ENCODE data around the gene KCTD17.

KCTD17 gene, protein sequence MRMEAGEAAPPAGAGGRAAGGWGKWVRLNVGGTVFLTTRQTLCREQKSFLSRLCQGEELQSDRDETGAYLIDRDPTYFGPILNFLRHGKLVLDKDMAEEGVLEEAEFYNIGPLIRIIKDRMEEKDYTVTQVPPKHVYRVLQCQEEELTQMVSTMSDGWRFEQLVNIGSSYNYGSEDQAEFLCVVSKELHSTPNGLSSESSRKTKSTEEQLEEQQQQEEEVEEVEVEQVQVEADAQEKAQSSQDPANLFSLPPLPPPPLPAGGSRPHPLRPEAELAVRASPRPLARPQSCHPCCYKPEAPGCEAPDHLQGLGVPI

DNA sequence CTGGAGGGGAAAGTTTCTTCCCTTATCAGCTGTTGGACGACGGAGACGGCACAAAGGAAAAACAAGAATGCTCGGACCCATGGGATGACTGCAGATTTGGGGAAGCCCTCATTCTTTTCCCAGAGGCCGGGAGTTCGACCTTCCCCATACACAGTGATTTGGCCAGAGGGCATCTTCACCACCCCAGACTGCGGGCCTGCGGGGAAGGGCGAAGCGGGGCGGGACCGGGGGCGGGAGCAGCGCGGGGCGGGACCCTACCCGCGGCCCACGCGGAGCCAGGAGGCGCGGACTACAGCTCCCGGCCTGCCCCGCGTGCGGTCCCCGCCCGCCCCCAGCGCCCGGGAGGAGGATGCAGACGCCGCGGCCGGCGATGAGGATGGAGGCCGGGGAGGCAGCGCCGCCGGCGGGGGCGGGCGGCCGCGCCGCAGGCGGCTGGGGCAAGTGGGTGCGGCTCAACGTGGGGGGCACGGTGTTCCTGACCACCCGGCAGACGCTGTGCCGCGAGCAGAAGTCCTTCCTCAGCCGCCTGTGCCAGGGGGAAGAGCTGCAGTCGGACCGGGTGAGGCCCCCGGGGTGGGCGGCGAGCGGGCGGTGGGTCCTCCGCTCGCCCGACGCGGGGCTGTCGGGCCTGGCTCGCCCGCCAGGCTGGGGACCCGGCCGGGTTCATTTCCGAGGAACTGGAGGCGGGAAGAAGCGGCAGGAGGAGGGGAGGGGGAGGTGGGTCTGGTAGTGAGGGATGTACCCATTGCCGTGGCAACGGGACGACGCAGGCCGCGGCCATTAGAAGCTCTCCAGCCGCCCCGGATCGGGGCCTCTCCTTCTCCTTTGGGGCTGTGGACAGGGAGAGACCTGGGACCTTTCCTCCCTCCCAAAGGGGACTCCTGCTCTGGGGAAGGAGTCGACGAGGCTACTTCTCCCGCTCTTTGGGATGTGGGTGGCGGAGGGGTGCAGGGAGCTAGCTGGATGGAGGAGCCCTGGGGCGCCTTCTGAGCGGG is at the start of gene KCTD17:
Gene KCTD17, plus strand, starts transcription at position 352 of the 995 bp plus-strand sequence. Its CDS starts 19 bp downstream, at position 371.
- Histone ChIP-seq H3K36me3 (ENCODE audit: insufficient read depth, low read length) (no peaks in the 10 kb centered on the region), H3K4me1 (ENCODE audit: insufficient read depth, low read length) (no peaks in the 10 kb centered on the region), H3K9me3 (ENCODE audit: control insufficient read depth, insufficient read depth, low read length) (no peaks in the 10 kb centered on the region), H3K9ac (ENCODE audit: low read depth, low read length) (peak within 1 kb of the TSS; percentile 74; the same call in 1 of the 2 replicates)

DNA sequence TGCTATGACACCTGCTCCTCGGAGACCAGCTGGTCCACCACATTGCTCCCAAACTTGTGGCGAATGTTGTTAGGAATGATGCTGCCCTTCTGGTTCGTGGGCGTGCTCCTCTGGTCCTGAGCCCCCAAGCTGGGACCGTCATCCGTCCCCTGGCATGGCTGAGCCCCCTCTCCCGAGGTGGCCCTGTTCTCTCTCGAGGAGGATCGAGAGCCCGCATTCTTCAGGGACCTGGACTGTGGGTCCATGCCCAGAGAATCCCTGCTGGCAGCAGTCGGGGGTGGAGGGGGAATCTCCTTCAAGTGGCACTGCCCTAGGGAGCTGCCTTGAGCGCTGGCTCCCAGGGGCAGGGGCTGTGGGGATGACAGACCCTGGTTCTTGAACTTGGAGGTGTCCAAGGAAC is 49.7 kb upstream of the KCTD17 start:
- H3K36me3 ChIP-seq (ENCODE audit: insufficient read depth, low read length): no peaks in the 10 kb centered on the region
- H3K9ac ChIP-seq (ENCODE audit: low read depth, low read length): no peak overlapping the region
- peaks cover 3% of the 10 kb centered on the region; the same call in 1 of the 2 replicates for H3K9me3 ChIP-seq (ENCODE audit: control insufficient read depth, insufficient read depth, low read length)
- H3K4me1 ChIP-seq (ENCODE audit: insufficient read depth, low read length): no peaks in the 10 kb centered on the region; the same call in 1 of the 2 replicates

DNA sequence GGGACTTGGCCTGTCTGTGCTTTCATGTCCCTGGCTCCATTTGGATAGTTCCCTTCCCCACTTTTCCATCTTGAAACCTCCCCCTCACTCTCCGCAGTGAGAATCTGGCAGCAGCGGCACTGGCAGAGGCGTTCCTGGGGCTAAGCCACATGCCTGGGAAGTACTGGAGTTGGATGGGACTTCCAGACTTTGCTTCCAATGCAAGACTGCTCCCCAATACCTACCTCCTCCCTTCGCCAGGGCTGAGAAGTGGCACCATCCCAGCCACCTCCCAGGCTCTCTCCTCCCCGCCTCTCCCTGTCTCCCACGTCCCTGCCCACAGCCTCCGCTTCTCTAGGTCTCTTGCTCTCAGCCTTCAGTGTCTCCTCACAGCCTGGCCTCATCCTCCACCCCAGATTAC is 48.9 kb upstream of the KCTD17 start:
- Histone ChIP-seq H3K4me1 (ENCODE audit: insufficient read depth, low read length) (no peaks in the 10 kb centered on the region; the same call in 1 of the 2 replicates), H3K9me3 (ENCODE audit: control insufficient read depth, insufficient read depth, low read length) (peaks cover 3% of the 10 kb centered on the region; the same call in 1 of the 2 replicates), H3K36me3 (ENCODE audit: insufficient read depth, low read length) (no peaks in the 10 kb centered on the region), H3K9ac (ENCODE audit: low read depth, low read length) (no peak overlapping the region)

DNA sequence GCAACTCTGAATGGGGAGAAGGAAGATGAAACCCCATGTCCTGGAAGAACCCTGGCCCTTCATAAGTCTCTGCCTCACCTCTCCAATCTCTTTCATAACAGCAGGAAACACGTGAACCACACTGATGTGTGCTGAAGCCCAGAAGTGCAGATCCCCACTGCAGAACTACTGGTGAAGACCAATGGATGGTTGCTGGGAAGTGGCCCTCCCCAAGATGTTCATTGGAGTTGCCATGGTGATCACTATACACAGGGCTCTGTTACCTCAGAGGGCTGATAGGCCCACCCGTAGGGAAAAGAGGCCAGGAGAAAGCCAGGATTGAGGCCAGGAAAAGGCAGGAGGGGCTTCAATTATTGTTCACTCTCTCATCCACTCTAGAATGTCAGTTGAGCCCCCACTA is 43.9 kb upstream of the KCTD17 start:
- Histone ChIP-seq H3K9ac (ENCODE audit: low read depth, low read length) (no peak overlapping the region), H3K36me3 (ENCODE audit: insufficient read depth, low read length) (no peaks in the 10 kb centered on the region), H3K9me3 (ENCODE audit: control insufficient read depth, insufficient read depth, low read length) (no peaks in the 10 kb centered on the region), H3K4me1 (ENCODE audit: insufficient read depth, low read length) (no peaks in the 10 kb centered on the region)

DNA sequence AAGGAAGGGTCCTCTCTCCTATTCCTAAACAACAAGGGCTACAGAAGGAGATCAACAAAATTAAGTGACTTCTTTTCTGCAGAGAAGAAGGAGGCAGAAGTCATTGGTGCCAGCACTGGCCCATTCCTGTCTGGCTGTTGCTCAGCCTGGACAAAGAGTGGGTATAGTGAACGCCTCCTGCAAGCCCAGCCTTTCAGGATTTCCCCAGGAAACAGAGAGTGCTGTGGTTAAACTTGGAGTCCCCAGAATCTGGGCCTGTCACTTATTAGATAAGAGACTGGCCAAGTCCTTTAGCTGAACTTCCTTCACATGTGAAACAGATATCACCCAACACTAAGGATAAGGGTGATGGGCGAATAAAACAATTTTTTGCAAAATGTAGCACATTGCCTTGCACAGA is 43.2 kb upstream of the KCTD17 start:
- Histone ChIP-seq H3K36me3 (ENCODE audit: insufficient read depth, low read length) (no peaks in the 10 kb centered on the region), H3K9me3 (ENCODE audit: control insufficient read depth, insufficient read depth, low read length) (no peaks in the 10 kb centered on the region), H3K4me1 (ENCODE audit: insufficient read depth, low read length) (no peaks in the 10 kb centered on the region), H3K9ac (ENCODE audit: low read depth, low read length) (no peak overlapping the region)

DNA sequence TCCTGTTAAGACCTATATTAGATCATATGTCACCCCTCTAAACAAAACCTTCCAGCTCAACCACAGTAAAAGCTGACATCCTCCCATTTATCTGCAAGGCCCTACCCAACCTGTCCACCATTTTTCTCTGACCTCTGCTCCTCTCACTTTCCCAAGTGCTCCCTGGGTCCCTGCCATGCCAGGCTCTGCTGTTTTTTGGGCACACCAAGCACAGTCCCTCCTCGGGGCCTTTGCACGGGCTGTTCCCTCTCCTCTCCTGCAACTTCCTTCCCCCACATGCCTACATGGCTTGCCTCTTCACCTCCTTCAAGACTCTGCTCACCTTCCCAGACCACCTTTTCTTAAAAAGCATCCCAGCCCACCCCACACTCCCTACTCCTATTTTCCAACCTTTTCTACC is 42.1 kb upstream of the KCTD17 start:
- H3K9me3 ChIP-seq (ENCODE audit: control insufficient read depth, insufficient read depth, low read length): no peaks in the 10 kb centered on the region
- no peak overlapping the region for H3K9ac ChIP-seq (ENCODE audit: low read depth, low read length)
- H3K4me1 ChIP-seq (ENCODE audit: insufficient read depth, low read length): no peaks in the 10 kb centered on the region
- no peaks in the 10 kb centered on the region for H3K36me3 ChIP-seq (ENCODE audit: insufficient read depth, low read length)

DNA sequence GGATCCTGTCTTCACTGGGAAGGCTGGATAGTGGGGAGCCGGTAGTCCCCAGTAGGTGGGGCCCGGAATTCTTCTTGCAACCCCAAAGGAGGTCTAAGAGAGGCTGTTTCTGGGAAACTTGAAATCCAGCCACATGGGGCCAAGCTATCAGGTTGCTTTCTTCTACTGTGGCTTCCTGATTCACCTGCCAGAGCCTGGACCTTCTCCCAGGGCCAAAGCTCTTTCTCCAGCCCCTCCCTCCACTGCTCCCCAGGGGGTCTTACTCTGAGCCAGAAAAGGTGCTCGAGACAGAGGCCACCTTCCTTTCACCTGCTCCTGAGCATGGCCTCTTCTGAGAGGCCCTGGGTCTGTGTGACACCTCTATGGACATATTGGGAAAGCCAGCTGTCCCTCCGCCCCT is 41.4 kb upstream of the KCTD17 start:
- Histone ChIP-seq H3K36me3 (ENCODE audit: insufficient read depth, low read length) (no peaks in the 10 kb centered on the region), H3K4me1 (ENCODE audit: insufficient read depth, low read length) (peaks cover 4% of the 10 kb centered on the region), H3K9me3 (ENCODE audit: control insufficient read depth, insufficient read depth, low read length) (no peaks in the 10 kb centered on the region), H3K9ac (ENCODE audit: low read depth, low read length) (no peak overlapping the region)

DNA sequence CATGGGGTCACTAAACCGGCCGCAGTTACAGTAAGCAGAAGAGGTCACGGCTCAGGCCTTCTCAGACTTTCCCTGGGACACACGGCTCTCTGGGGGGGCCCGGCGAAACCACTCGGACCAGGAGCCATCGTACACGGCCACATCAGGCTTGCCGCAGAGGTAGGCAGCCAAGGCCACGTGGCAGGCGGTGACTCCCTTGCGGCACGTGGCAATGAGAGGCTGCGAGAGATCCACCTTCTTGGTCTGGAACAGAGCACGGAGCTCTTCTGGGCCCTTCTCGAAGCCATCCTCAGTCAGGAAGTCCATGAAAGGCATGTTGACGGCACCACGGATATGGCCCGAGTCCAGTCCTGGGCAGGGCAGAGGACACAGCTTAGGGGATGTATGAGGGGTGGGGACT is 40.6 kb upstream of the KCTD17 start:
- Histone ChIP-seq H3K36me3 (ENCODE audit: insufficient read depth, low read length) (no peaks in the 10 kb centered on the region), H3K9ac (ENCODE audit: low read depth, low read length) (no peak overlapping the region), H3K4me1 (ENCODE audit: insufficient read depth, low read length) (peaks cover 7% of the 10 kb centered on the region), H3K9me3 (ENCODE audit: control insufficient read depth, insufficient read depth, low read length) (no peaks in the 10 kb centered on the region)

DNA sequence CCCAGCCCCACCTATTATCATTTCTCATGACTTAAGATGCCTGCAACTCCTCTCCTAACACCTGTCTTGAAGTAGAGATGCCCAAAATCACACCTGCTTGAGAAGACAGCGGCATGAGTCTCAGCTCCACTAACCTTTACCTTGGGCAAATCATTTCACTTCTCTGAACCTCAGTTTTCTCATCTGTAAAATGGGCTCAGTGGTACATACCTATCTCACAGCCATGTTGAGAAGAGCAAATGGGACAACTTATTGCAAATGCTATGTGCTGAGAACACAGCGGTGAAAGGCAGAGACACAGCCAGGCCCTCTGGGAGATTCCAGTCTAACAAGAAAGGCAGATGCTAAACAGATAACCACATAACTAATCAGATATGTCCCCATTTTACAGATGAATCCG is 40.1 kb upstream of the KCTD17 start:
- Histone ChIP-seq H3K9me3 (ENCODE audit: control insufficient read depth, insufficient read depth, low read length) (no peaks in the 10 kb centered on the region), H3K9ac (ENCODE audit: low read depth, low read length) (no peak overlapping the region), H3K36me3 (ENCODE audit: insufficient read depth, low read length) (no peaks in the 10 kb centered on the region), H3K4me1 (ENCODE audit: insufficient read depth, low read length) (peaks cover 7% of the 10 kb centered on the region)

DNA sequence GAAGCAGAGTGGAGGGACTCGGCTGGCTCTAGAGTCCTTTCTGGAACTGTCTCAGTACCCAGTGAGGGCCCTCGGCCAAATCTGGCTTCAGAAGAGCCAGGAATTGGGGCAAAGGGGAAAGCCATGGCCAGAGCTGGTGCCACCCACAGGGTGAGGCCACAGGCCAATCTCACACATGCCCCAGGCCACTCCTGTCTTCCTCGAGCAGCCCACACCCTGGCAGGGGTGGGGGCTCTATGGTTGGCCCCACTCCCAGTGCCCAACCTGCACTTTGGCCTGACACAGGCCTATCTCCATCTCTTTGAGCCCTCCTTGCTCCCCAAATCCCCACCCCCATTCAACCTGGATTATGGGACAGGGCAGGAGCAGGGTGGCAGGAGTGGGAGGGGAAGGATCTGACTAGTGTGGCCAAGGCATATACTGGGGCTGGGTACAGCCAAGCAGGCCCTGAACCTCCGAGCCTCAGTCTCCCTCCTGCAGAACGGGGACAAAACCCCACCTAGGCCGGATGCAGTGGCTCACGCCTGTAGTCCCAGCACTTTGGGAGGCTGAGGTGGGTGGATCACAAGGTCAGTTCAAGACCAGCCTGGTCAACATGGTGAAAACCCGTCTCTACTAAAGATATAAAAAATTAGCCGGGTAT is 39.2 kb upstream of the KCTD17 start:
- Histone ChIP-seq H3K4me1 (ENCODE audit: insufficient read depth, low read length) (peaks cover 7% of the 10 kb centered on the region), H3K9me3 (ENCODE audit: control insufficient read depth, insufficient read depth, low read length) (no peaks in the 10 kb centered on the region), H3K9ac (ENCODE audit: low read depth, low read length) (no peak overlapping the region), H3K36me3 (ENCODE audit: insufficient read depth, low read length) (no peaks in the 10 kb centered on the region)

DNA sequence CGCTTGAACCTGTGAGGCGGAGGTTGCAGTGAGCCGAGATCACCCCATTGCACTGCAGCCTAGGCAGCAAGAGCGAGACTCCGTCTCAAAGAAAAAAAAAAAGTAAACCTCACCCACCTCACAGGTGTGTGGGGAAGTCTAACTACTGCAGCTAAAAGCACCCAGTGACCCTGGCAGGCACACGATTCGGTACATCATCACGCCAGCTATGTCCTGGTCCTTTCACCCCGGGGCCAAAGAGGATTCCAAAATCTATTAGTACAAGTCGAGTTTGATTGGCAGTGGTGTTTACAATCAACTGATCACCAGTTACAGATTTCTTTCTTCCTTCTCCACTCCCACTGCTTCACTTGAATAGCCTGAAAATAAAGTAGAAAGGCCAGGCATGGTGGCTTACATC is 38.6 kb upstream of the KCTD17 start:
- H3K36me3 ChIP-seq (ENCODE audit: insufficient read depth, low read length): no peaks in the 10 kb centered on the region

DNA sequence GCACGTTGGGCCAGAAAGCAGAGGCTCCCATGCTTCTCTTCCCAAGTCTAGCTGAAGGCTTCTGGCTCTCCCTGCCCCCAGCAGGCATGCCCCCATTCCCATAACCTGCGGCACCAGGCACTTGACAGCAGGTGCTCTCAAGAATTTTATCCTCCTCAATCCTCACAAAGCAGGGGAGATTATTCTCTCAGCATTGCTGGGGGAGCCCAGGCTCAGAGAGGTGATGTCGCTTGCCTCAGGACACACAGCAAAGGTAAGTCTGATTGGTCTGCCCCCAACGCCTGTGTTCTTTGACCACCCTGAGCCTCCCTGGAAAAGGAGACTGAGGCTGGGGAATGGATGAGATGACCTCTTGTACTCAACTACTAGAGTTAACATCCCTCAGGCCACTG is 37.1 kb upstream of the KCTD17 start:
- no peaks in the 10 kb centered on the region for H3K36me3 ChIP-seq (ENCODE audit: insufficient read depth, low read length)
- H3K9me3 ChIP-seq (ENCODE audit: control insufficient read depth, insufficient read depth, low read length): no peaks in the 10 kb centered on the region
- H3K4me1 ChIP-seq (ENCODE audit: insufficient read depth, low read length): peaks cover 7% of the 10 kb centered on the region
- H3K9ac ChIP-seq (ENCODE audit: low read depth, low read length): no peak overlapping the region

More for the DNA sequence above, 38.6 kb upstream of the KCTD17 start:
- Histone ChIP-seq H3K9ac (ENCODE audit: low read depth, low read length) (no peak overlapping the region), H3K4me1 (ENCODE audit: insufficient read depth, low read length) (peaks cover 7% of the 10 kb centered on the region), H3K9me3 (ENCODE audit: control insufficient read depth, insufficient read depth, low read length) (no peaks in the 10 kb centered on the region)

DNA sequence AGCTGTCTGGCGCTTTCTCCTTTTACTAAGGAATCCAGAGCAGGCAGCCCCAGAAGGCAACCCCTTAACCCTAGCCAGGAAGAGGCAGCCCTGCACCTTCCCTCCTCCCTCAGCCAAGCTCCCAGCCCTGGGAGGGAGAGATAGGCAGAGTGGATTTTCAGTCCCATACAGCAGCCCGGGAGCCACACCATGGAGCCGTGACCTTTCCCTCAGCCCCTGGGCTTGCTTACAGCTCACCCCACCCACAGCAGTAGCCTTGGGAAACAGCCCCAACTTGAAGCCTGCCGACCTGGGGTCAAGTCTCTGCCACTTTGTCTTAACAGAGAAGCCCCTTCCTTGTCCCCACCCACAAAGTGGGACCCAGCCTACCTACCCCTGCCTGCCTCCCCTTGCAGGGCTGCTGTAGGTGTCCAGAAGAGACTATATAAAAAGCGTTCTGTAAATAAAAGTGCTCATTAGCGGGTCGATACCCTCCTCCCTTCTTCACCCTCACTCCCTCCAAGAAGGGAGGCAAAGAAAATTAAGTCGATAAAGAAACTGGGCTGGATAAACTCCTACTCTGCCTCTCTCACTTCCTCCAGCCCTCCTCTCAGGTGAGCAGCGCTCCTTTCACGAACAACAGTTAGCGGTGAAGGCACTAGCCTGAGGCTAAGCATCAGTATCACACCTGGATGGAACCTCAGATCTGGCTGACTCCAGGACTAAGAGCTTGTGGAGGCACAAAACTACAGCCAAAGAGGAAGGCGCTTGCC is 36.5 kb upstream of the KCTD17 start:
- no peaks in the 10 kb centered on the region for H3K36me3 ChIP-seq (ENCODE audit: insufficient read depth, low read length)
- H3K9ac ChIP-seq (ENCODE audit: low read depth, low read length): no peak overlapping the region
- H3K4me1 ChIP-seq (ENCODE audit: insufficient read depth, low read length): peaks cover 7% of the 10 kb centered on the region
- no peaks in the 10 kb centered on the region for H3K9me3 ChIP-seq (ENCODE audit: control insufficient read depth, insufficient read depth, low read length)

DNA sequence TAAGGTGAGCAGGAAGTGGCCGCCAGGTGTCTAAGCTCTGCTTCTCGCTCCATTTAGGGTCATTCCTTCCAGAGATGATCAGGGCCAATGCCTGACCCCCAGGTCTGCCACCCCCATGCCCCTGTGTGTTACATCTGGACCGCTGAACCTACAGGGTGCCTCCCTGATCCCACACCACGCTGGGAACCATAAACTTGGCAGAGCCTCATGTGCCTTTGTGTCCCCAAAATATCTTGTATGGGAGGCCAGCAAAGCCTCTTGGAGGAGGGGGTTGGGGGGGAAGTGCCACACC is 36.0 kb upstream of the KCTD17 start:
- peaks cover 7% of the 10 kb centered on the region for H3K4me1 ChIP-seq (ENCODE audit: insufficient read depth, low read length)
- no peaks in the 10 kb centered on the region for H3K9me3 ChIP-seq (ENCODE audit: control insufficient read depth, insufficient read depth, low read length)
- H3K36me3 ChIP-seq (ENCODE audit: insufficient read depth, low read length): no peaks in the 10 kb centered on the region
- H3K9ac ChIP-seq (ENCODE audit: low read depth, low read length): no peak overlapping the region

Measured in ES-I3 (cell line).